Kidney epithelial cell (primary cell): ENCODE measurements around the gene CDC25A. TPM values are rescaled to one million over a fixed set of nuclear protein-coding genes. Genes with fewer than 3 reads are reported as not detected.
"Not testable (repeated sequence)": the region's sequence is repeated elsewhere in the genome, so short reads cannot be mapped to it uniquely, and the experiment has no call there.

ENCODE experiments used
- DNase-seq: peaks from one replicate; pipeline ENCODE4 v3.0.0-alpha.2; 2010; ENCODE audit warnings: low read depth
- H3K27me3 ChIP-seq: 2 replicates; pipeline ENCODE4 v1.6.0; 2011; ENCODE audit warnings: low read length; ENCODE audit not compliant: control insufficient read depth, insufficient read depth
- H3K36me3 ChIP-seq: 2 replicates; pipeline ENCODE4 v1.5.1; 2011; ENCODE audit warnings: low read length; ENCODE audit not compliant: control insufficient read depth, insufficient read depth
- H3K4me3 ChIP-seq: 2 replicates; pipeline ENCODE4 v1.5.1; 2011; ENCODE audit warnings: low read depth, mild to moderate bottlenecking, control low read depth, low read length
- CTCF ChIP-seq: IDR thresholded peaks from 2 replicates; pipeline ENCODE4 v1.5.1; 2011; ENCODE audit warnings: mild to moderate bottlenecking, moderate library complexity, low read length, control low read depth, inconsistent platforms; ENCODE audit not compliant: insufficient read depth, poor library complexity, severe bottlenecking
- total RNA-seq: library from RNA; depleted of rRNA; stranded (reverse); fragments of >200 nt; gene quantifications from 2 replicates; pipeline ENCODE4 v1.2.3, GENCODE V29; 2015

Gene CDC25A
- total RNA-seq, 1 donor from 2014 or later: 5.3 TPM

GRCh38 chr3:48218537-48218936, 30.3 kb upstream of the CDC25A start:
- H3K27me3 ChIP-seq: peaks cover 5% of the 10 kb centered on the region
- no peak for TF ChIP-seq CTCF
- no peak for DNase-seq
- no peaks in the 10 kb centered on the region for H3K36me3 ChIP-seq
- H3K4me3 ChIP-seq: no peak overlapping the region

- Histone ChIP-seq H3K27me3 (peaks cover 5% of the 10 kb centered on the region), H3K4me3 (no peak overlapping the region), H3K36me3 (no peaks in the 10 kb centered on the region)
- DNase-seq: no peak
- no peak for TF ChIP-seq CTCF
Measured at GRCh38 chr3:48217449-48217848, 29.2 kb upstream of the CDC25A start.

GRCh38 chr3:48215876-48216275, 27.7 kb upstream of the CDC25A start:
- Histone ChIP-seq H3K36me3 (no peaks in the 10 kb centered on the region), H3K27me3 (peaks cover 5% of the 10 kb centered on the region), H3K4me3 (no peak overlapping the region)
- no peak for DNase-seq
- TF ChIP-seq CTCF: no peak

- Histone ChIP-seq H3K4me3 (no peak overlapping the region), H3K36me3 (no peaks in the 10 kb centered on the region), H3K27me3 (peaks cover 5% of the 10 kb centered on the region)
- no peak for TF ChIP-seq CTCF
- DNase-seq: peak; percentile 9
Measured at GRCh38 chr3:48215466-48215865, 27.2 kb upstream of the CDC25A start.

GRCh38 chr3:48215019-48215418, 26.8 kb upstream of the CDC25A start:
- TF ChIP-seq CTCF: no peak
- H3K4me3 ChIP-seq: no peak overlapping the region
- peaks cover 5% of the 10 kb centered on the region for H3K27me3 ChIP-seq
- H3K36me3 ChIP-seq: no peaks in the 10 kb centered on the region
- DNase-seq: no peak

GRCh38 chr3:48214225-48214624, 26.0 kb upstream of the CDC25A start:
- no peak for TF ChIP-seq CTCF
- Histone ChIP-seq H3K4me3 (no peak overlapping the region), H3K36me3 (no peaks in the 10 kb centered on the region), H3K27me3 (peaks cover 5% of the 10 kb centered on the region)
- no peak for DNase-seq

- DNase-seq, H3K27me3 ChIP-seq, H3K4me3 ChIP-seq, H3K36me3 ChIP-seq: not testable (repeated sequence)
Measured at GRCh38 chr3:48211776-48212175, 23.6 kb upstream of the CDC25A start.

- DNase-seq, H3K4me3 ChIP-seq, H3K27me3 ChIP-seq, H3K36me3 ChIP-seq: not testable (repeated sequence)
Measured at GRCh38 chr3:48210534-48210933, 22.3 kb upstream of the CDC25A start.
